NB4 (cell line): ENCODE measurements around the gene ABLIM2.

Experiments used
- POLR2A ChIP-seq: IDR thresholded peaks from 2 replicates; pipeline ENCODE4 v1.6.1; 2011; ENCODE audit warnings: mild to moderate bottlenecking; ENCODE audit not compliant: insufficient read length; ENCODE audit errors: extremely low read depth
- TF ChIP-seq, protein P1 (sequence below): IDR thresholded peaks from one replicate; pipeline ENCODE4 v1.5.1; 2012; ENCODE audit warnings: low read depth, low read length

DNA sequence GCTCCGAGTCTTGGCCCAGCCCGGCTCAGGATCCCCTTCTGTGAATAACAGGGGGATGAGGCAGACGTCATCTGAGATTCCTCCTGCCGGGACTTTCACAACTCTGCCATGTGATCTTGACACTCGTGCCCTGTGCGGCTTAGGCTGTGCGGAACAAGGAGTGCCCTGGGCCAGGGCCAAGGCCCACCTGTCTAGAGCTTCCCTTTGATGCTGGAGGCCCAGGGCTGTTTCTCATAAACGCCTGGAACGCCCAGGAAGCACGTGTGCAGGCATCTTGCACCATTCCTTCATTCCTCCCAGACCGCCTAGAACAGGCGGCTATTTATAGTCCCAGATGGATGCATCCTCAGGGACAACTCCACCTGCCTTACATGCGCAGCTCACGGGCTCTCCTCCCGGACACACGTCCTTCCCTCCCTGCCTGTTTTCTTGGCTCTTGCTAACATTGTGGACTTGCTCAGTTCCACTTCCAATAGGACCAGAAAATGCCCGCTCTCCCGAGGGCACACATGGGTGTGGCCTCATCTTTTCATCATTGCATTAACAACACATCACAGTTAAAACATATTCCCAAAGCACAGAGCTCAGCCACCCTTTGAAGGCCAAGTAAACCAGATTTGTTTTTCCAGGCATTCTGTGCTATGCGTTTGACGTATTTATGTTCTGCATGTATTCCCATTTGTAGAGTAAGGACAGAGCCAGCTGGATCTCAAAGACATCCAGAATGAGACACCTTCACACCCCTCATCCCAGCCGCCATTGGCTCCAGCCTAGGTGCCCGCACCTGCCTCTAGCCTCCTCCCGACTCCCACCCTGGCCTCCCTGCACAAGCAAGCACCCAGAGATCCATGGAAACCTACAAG is 57.2 kb downstream of the ABLIM2 start:
- TF ChIP-seq, protein P1, sequence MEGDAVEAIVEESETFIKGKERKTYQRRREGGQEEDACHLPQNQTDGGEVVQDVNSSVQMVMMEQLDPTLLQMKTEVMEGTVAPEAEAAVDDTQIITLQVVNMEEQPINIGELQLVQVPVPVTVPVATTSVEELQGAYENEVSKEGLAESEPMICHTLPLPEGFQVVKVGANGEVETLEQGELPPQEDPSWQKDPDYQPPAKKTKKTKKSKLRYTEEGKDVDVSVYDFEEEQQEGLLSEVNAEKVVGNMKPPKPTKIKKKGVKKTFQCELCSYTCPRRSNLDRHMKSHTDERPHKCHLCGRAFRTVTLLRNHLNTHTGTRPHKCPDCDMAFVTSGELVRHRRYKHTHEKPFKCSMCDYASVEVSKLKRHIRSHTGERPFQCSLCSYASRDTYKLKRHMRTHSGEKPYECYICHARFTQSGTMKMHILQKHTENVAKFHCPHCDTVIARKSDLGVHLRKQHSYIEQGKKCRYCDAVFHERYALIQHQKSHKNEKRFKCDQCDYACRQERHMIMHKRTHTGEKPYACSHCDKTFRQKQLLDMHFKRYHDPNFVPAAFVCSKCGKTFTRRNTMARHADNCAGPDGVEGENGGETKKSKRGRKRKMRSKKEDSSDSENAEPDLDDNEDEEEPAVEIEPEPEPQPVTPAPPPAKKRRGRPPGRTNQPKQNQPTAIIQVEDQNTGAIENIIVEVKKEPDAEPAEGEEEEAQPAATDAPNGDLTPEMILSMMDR: no peak
- no peak for TF ChIP-seq POLR2A
